GM12874 (cell line): Measurements from ENCODE around the gene FBXL13.

Source experiments
- TF ChIP-seq, protein P1 (sequence below): IDR thresholded peaks from 2 replicates; pipeline ENCODE4 v1.5.1; 2011; ENCODE audit warnings: low read depth, mild to moderate bottlenecking, control low read depth, low read length, moderate library complexity; ENCODE audit not compliant: insufficient read depth

The FBXL13 gene

DNA sequence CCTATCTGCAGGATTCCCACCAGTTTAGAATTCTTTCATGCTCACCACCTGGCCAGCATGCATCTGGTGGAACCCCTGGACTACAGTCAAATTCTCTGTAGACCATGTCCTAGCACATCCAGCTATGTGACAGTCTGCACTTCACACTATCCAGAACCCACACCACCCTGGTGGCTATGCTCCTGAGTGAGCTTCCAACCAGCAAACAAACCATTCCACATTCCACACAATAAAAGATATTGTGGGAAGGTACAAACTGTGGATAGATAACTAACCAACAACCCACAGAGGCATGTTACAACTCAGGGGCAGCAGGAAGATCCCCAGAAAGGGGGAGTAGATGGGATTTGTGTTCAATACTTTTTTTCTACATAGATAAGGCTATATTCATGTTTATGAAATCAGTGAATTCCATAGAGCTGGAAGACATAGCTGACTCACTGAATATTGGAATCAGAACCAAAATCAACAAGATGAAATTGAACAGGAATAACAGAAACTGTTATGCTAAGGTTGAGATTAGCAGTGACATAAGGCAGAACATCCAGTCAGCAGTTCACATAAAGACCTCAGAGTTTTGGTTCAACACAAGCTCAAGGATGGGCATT lies 89.3 kb downstream of the FBXL13 start:
- TF ChIP-seq, protein P1, sequence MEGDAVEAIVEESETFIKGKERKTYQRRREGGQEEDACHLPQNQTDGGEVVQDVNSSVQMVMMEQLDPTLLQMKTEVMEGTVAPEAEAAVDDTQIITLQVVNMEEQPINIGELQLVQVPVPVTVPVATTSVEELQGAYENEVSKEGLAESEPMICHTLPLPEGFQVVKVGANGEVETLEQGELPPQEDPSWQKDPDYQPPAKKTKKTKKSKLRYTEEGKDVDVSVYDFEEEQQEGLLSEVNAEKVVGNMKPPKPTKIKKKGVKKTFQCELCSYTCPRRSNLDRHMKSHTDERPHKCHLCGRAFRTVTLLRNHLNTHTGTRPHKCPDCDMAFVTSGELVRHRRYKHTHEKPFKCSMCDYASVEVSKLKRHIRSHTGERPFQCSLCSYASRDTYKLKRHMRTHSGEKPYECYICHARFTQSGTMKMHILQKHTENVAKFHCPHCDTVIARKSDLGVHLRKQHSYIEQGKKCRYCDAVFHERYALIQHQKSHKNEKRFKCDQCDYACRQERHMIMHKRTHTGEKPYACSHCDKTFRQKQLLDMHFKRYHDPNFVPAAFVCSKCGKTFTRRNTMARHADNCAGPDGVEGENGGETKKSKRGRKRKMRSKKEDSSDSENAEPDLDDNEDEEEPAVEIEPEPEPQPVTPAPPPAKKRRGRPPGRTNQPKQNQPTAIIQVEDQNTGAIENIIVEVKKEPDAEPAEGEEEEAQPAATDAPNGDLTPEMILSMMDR = no peak

DNA sequence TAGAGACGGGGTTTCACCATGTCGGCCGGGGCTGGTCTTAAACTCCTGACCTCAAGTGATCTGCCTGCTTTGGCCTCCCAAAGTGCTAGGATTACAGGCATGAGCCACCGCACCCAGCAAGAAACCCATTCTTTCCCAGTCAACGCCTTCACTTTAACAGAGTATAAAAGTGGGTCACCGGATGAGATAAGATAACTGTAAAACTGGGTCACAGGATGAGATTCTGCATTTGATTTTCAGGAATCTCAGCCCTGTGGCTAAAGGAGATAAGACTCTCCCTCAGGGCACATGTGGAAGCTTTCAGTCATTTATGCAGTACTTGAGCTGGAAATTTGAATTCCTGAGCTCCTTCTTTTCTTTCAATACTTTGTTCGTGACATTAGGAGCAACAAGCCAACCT lies 91.0 kb downstream of the FBXL13 start:
- TF ChIP-seq, protein P1 = no peak

DNA sequence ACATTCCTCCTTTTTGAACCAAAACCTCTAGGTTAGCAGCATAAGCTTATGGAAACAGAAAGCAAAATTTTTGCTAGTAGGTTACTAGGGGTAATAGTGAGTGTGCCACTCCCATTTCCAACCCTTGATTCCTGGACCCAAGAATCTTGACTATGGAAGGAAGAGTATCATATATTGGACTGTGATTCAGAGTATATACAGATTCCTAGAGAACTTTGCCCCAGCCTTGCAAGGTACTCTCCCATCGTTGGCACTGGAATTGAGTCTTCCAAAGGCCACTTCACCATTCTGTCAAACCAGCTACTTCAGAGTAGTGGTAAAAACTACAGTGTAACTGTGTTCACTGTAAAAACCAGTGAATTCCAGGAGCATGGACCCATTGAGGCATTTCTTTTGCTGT lies 92.4 kb downstream of the FBXL13 start:
- TF ChIP-seq, protein P1 = no peak

- TF ChIP-seq, protein P1 = no peak
These were observed 93.1 kb downstream of the FBXL13 start for GRCh38 chr7:102981451-102981850.

- TF ChIP-seq, protein P1 = no peak
These were observed 94.9 kb downstream of the FBXL13 start for GRCh38 chr7:102979670-102980069.

DNA sequence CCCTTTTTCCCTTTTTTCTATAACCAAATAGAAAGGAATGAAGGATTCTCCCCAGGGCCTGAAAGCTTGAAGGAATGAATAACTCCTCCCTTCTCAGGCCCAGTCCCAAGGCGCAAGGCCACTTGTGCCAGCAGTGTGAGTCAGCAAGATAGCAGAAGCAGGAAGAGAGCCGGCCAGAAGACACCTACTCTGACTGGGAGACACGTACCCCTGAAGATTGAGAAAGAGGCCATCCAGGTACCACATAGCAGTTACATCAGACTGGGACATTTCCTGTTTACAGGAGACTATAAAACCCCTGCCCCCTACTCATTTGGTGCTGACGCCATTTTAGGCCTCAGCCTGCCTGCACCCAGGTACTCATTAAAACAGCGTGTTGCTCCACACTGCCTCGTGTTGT lies 96.3 kb downstream of the FBXL13 start:
- TF ChIP-seq, protein P1 = no peak

DNA sequence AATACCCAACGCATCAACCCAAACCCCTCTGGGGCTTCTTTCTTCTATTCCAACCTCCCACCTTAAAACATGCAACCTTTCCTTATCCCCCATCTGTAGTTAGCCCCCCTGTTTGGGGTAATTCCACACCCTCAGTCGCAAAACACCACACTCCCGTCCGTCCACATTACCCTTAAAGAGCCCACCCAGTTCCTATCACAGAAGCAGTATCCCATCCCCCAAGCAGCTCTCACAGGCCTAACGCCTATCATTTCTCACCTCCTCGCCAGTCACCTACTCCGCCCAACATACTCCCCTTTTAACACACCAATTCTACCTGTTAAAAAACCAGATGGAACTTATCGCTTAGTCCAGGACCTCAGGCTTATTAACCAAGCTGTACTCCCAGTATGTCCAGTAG lies 98.1 kb downstream of the FBXL13 start:
- TF ChIP-seq, protein P1 = no peak
